GM19438 (cell line): Measurements from ENCODE around the gene SPRYD3.

Experiments
- ATAC-seq: cut with Tn5 transposase; IDR thresholded peaks from one replicate; pipeline ENCODE4 v1.9.1; 2021; ENCODE audit warnings: low read depth; ENCODE audit not compliant: unreplicated experiment

The SPRYD3 gene

GRCh38 chr12:53064613-53065436 is 14.4 kb downstream of the SPRYD3 start:
- ATAC-seq, result no peak

DNA sequence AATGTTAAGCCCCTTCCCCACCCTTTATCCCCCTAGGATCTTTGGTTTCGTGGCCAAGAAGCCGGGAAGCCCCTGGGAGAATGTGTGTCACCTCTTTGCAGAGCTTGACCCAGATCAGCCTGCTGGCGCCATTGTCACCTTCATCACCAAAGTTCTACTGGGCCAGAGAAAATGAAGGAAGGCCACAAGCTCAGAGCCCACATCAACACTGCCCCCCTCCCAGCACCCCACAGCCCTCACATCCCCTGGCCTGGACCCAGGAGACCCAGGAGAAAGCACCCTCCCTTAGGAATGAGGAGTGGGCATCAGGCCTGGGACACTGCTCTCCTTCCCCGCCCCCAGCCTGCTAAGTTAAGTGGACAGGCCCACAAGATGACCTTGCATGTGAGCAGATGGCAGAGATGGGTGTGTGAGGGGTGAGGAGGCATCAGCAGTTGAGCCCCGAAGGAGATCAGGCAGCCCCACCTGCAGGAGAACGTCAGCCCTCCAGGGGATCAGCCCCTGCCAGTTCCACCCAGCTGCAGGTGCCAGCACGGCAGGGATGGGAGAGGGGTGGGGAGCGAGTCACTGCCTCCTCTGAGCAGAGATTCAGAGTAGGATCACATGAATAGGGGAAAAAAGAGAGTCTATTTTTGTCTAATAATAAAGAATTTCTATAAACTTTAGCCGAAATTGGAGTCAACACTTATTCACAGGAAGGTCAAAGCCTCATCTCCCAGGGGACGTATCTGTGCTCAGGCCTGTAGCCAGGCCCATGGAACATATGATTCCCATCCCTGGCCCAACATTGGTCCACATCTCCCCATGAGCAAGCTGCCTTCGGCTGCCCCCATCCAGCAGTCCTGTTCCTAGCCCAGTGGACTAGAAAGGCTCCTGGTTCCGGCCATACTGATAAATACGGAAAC is 15.2 kb downstream of the SPRYD3 start:
- no peak for ATAC-seq

DNA sequence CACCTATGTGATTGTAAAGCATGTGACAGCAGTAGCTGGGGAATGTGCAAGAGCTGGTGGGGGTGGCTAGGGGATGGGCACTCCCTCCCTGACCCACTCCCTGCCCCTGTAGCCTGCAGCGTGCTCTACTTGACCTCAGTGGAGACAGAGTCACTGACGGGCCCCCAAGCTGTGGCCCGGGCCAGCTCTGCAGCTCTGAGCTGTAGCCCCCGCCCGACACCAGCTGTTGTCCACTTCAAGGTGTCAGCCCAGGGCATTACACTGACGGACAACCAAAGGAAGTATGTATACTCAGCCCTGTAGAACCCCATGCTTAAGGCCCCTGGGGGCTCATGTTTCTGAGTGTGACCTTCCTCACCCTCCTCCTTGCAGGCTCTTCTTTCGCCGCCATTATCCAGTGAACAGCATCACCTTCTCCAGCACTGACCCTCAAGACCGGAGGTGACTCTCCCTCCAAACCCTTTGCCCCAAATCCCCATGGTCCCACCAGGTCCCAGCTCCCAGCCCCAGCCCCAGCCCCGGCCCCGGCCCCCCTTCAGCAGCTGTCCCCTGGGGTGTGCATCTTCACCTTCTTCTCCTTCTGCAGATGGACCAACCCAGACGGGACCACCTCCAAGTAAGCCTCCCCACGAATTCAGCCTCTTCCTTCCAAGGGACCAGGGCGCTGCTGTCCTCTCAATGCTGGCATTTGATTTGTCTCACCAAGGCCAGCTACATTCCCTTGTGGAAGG is 16.0 kb downstream of the SPRYD3 start:
- no peak for ATAC-seq

DNA sequence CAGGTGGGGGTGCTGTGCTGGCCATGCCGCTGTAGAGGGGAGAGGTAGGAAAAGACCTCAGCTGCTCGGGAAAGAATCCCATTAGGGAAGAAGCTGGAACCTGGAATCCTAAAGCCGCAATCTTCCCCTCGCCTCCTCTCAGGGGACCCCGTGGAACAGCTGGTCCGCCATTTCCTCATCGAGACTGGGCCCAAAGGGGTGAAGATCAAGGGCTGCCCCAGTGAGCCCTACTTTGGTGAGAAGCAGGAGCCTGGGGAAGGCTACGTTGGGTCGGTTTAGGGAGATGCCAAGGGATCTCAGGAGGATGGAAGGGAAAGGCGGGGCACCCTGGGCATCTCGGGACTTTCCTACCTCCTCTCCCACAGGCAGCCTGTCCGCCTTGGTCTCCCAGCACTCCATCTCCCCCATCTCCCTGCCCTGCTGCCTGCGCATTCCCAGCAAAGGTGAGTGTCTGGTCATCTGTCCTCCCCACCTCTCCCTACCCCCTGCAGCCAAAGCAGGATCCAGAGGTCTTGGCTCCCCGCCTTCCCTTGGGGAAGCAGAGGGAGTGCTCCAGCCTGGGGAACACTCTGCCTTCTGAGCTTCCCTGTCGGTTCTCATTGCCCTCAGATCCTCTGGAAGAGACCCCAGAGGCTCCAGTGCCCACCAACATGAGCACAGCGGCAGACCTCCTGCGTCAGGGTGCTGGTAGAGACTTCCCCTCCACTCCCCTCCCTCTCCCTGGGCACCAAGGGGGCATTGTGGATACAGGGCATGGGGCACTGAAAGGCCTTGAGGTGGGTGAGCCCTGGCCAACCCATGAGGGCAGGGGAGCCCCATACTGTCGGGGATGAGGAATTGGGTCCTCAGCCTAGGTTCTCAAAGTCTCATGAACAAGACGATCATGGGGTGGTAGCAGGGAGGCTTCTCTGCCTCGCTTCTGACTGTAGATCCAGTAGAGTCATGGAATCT is 16.9 kb downstream of the SPRYD3 start:
- no peak for ATAC-seq

GRCh38 chr12:53061404-53062010 is 17.7 kb downstream of the SPRYD3 start:
- no peak for ATAC-seq

DNA sequence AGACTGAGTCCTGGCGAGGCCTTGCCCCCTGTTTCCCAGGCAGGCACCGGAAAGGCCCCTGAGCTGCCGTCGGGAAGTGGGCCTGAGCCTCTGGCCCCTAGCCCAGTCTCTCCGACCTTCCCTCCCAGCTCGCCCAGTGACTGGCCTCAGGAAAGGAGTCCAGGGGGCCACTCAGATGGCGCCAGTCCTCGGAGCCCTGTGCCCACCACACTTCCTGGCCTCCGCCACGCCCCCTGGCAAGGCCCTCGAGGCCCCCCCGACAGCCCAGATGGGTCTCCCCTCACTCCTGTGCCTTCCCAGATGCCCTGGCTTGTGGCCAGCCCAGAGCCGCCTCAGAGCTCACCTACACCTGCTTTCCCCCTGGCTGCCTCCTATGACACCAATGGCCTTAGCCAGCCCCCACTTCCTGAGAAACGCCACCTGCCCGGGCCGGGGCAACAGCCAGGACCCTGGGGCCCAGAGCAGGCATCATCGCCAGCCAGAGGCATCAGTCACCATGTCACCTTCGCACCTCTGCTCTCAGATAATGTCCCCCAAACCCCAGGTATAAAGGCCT is 18.4 kb downstream of the SPRYD3 start:
- ATAC-seq, result no peak

DNA sequence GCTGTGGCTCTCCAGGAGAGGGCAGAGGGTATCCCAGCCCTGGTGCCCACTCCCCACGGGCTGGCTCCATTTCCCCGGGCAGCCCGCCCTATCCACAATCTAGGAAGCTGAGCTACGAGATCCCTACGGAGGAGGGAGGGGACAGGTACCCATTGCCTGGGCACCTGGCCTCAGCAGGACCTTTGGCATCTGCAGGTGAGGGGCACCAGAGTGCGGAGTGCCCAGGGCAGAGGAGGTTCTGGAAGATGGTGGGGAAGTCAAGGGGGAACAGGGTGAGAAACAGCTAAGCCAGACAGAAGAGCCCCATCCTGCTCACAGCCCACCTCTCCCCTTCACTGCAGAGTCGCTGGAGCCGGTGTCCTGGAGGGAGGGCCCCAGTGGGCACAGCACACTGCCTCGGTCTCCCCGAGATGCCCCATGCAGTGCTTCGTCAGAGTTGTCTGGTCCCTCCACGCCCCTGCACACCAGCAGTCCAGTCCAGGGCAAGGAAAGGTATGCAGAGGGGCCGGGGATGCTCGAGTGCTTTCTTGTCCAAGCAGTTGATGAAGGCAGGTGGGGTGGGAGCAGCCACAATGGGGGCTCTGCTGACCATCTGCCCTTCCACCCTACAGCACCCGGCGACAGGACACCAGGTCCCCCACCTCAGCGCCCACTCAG is 19.0 kb downstream of the SPRYD3 start:
- ATAC-seq, result no peak

DNA sequence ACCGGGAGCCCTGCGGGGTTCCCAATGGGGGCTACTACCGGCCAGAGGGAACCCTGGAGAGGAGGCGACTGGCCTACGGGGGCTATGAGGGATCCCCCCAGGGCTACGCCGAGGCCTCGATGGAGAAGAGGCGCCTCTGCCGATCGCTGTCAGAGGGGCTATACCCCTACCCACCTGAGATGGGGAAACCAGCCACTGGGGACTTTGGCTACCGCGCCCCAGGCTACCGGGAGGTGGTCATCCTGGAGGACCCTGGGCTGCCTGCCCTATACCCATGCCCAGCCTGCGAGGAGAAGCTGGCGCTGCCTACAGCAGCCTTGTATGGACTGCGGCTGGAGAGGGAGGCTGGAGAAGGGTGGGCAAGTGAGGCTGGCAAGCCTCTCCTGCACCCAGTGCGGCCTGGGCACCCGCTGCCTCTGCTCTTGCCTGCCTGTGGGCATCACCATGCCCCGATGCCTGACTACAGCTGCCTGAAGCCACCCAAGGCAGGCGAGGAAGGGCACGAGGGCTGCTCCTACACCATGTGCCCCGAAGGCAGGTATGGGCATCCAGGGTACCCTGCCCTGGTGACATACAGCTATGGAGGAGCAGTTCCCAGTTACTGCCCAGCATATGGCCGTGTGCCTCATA is 19.6 kb downstream of the SPRYD3 start:
- ATAC-seq, result no peak

GRCh38 chr12:53058674-53059433 is 20.3 kb downstream of the SPRYD3 start:
- no peak for ATAC-seq

DNA sequence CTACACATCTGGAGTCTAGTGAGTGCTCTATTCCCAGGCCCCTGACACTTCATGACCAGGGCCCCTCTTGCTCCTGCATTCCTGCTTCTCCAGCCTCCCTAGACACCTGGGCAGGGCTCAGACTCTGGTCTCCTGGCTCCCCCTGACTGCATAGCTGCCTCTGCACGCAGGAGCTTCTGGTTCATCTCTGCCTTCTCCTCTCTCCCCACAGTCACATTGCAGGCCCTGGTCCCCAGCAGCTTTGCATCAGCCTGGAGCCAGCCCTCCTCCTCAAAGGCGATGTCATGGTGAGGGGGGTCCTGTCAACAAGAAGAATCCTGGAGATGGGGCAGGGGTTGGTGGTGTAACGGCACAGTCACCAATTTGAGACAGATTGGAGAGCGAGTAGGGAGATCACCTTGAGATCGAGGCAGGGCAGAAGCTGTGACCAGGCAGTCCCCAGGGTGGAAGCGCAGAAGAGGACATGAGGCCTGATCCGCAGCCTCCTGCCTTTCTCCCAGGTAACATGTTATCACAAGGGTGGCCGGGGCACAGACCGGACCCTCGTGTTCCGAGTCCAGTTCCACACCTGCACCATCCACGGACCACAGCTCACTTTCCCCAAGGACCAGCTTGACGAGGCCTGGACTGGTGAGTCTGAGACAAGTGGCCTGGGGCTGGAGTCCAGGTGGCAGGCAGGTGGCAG is 21.2 kb downstream of the SPRYD3 start:
- ATAC-seq, result no peak

DNA sequence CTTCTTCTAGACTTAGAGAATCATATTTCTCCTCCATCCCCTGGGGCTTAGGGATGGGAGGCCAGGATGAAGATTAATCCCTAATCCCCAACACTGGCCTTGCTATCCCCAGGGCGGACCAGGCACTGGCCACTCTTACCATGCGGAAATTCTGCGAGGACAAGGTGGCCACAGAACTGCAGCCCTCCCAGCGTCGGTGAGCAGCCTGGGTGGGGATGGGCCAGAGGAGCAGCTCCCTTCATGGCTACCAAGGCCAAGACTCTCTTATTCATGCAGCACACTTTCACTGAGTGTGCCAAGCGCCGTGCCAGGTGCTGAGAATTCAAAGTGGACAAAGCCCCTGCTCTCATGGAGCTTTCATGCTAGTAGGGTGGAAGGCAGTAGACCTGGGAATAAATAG is 22.3 kb downstream of the SPRYD3 start:
- no peak for ATAC-seq

DNA sequence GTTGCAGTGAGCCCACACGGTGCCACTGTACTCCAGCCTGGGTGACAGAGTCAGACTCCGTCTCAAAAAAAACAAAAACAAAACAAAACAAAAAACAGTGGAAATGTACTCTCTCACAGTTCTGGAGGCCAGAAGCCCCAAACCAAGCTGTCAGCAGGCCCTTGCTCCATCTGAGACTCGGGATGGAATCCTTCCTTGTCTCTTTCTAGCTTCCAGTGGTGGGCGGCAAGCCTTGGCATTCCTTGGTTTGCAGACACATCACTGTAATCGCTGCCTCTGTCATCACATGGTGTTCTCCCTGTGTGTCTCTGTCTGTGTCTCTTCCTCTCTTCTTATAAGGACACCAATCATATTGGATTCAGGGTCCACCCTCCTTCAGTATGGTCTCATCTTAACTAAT is 22.9 kb downstream of the SPRYD3 start:
- no peak for ATAC-seq

- no peak for ATAC-seq
Observed at GRCh38 chr12:53055471-53056266, 23.5 kb downstream of the SPRYD3 start.

- peak; percentile 86 for ATAC-seq
Observed at GRCh38 chr12:53054112-53054878, 24.9 kb downstream of the SPRYD3 start.
